Kidney glomerular epithelial cell (primary cell): ENCODE results near the gene TSPAN33.
"Not testable (repeated sequence)": the region's sequence is repeated elsewhere in the genome, so short reads cannot be mapped to it uniquely, and the experiment has no call there.

Experiments
- DNase-seq: peaks from one replicate; lab custom pipeline; 2025; lab: John Stamatoyannopoulos, UW

Gene TSPAN33

GRCh38 chr7:129170441-129171021 is 26.0 kb downstream of the TSPAN33 start:
- no peak for DNase-seq

- DNase-seq = not testable (repeated sequence)
Observed at GRCh38 chr7:129173861-129174260, 29.4 kb downstream of the TSPAN33 start.

DNA sequence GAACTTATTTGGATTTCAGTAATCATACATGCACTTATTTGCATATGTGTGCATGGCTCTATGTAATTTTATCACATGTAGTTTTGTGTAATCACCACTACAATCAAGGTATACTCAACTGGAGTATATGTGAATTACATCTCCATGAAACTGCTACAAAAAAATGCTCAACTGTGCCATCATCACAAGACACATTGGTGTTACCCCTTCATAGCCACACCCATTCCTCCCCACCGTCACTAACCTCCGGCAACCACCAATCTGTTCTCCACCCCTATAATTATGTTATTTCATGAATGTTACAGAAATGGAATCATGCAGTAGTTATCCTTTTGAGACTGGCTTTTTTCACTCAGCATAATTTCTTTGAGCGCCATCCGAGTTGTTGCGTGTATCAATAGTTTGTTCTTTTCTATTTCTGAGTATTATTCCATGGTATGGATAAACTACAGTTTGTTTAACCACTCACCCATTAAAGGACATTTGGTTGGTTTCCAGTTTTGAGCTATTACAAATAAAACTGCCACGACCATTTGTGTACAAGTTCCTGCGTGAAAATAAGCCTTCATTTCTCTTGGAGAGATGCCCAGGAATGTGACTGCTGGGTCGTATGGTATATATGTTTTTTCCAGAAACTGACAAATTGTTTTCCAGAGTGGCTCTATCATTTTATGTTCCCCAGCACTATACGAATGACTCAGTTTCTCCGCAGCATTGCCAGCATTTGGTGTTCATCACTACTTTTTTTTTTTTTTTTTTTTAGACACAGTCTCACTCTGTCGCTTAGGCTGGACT is 32.6 kb downstream of the TSPAN33 start:
- DNase-seq = no peak

- no peak for DNase-seq
Observed at GRCh38 chr7:129184981-129185670, 40.6 kb downstream of the TSPAN33 start.

DNA sequence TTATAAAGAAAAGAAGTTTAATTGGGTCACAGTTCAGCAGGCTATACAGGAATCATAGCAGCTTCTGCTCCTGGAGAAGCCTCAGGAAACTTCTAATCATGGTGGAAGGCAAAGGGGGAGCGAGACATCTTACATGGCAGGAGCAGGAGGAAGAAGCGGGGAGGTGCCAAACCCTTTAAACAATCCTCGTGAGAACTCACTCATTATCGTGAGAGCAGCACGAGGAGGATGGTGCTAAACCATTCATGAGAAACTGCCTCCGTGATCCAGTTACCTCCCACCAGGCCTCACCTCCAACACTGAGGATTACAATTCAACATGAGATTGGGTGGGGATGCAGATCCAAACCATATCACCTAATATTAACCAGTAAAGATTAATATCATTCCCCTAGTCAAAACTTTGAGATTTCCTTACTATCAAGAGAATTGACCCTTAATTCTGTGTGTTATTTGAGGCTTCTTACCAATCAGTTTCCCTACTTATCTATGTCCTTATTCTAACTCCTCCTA is 42.3 kb downstream of the TSPAN33 start:
- DNase-seq = no peak

GRCh38 chr7:129187681-129188371 is 43.3 kb downstream of the TSPAN33 start:
- DNase-seq = no peak

- DNase-seq = no peak
Observed at GRCh38 chr7:129188372-129188891, 43.9 kb downstream of the TSPAN33 start, which contains the start of gene SMO. Gene SMO, plus strand, starts transcription at chr7:129188633. Its CDS starts 519 bp downstream, at chr7:129189152.

GRCh38 chr7:129188892-129189660 is 44.6 kb downstream of the TSPAN33 start:
- no peak for DNase-seq

- DNase-seq = no peak
Observed at GRCh38 chr7:129189661-129190310, 45.3 kb downstream of the TSPAN33 start.

DNA sequence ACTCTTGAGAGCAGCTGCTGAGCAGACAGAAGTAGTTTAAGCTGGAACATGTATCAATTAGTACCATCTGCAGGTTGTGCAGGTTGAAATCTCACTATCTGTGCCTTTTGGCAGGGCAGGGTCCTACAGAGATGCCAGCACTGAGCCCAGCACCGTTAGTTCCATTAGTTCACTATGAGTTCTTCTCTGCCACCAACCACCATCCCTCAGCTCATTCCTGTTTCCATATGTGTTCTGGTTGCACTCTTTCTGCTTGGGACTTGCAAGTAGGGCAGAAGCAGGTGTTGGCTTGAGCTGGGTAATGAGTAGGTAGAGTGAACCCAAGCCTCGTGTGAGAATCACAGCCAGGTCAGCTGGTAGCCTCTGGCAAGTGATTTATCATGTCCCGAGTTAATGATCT is 46.8 kb downstream of the TSPAN33 start:
- DNase-seq = no peak

DNA sequence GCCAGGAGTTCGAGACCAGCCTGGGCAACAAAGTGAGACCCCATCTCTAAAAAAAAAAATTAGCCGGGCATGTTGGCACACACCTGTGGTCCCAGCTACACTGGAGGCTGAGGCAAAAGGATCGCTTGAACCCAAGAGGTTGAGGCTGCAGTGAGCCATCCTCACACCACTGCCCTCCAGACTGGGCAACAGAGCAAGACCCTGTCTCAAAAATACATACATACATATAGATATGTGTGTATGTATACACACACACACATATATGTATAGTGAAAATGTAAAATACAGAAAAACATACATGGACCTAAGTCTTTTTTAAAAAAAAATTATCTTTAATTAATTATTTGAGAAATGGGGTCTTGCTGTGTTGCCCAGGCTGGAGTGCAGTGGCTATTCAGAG is 49.4 kb downstream of the TSPAN33 start:
- no peak for DNase-seq

- DNase-seq = no peak
Observed at GRCh38 chr7:129197771-129198170, 53.3 kb downstream of the TSPAN33 start.

- DNase-seq = no peak
Observed at GRCh38 chr7:129199406-129199805, 54.9 kb downstream of the TSPAN33 start.

GRCh38 chr7:129202058-129202777 is 57.7 kb downstream of the TSPAN33 start:
- DNase-seq = no peak

DNA sequence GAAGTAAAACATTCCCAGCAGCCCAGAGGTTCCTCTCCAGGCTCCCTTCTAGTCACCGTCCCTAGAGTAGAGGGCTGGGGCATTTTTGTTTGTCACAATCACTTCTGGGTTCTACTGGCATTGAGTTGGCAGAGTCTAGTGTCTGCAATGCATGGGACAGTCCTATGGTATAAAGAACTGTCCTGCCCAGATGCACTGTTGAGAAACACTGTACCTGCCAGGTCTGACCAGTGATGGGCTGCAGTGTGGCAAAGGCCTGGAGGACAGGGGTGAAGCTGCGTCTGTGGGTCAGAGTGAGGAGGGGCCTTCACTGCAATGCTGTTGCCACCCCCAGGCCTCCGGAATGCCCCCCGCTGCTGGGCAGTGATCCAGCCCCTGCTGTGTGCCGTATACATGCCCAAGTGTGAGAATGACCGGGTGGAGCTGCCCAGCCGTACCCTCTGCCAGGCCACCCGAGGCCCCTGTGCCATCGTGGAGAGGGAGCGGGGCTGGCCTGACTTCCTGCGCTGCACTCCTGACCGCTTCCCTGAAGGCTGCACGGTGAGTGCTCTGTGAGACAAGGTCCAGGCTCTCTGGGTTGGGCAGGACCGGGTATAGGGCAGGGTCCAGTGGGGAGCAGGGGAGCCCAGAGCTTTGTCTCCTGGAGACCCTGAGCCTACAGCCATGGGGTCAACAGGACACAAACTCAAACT is 58.7 kb downstream of the TSPAN33 start:
- no peak for DNase-seq

DNA sequence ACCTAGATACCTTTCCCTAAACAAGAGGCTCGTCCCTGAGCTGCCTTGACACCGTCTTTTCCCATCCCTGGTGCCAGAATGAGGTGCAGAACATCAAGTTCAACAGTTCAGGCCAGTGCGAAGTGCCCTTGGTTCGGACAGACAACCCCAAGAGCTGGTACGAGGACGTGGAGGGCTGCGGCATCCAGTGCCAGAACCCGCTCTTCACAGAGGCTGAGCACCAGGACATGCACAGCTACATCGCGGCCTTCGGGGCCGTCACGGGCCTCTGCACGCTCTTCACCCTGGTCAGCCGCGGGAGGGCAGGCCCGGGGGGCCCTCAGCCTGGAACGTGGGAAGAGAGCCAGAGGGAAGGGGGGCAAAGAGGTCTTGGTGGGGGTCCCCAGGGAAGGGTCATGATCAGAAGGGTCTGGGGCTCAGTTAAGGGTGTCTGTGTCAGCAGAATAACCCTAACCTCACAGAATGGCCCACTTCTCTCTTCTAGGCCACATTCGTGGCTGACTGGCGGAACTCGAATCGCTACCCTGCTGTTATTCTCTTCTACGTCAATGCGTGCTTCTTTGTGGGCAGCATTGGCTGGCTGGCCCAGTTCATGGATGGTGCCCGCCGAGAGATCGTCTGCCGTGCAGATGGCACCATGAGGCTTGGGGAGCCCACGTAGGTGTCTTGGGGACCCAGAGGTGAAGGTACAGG is 60.8 kb downstream of the TSPAN33 start:
- no peak for DNase-seq

DNA sequence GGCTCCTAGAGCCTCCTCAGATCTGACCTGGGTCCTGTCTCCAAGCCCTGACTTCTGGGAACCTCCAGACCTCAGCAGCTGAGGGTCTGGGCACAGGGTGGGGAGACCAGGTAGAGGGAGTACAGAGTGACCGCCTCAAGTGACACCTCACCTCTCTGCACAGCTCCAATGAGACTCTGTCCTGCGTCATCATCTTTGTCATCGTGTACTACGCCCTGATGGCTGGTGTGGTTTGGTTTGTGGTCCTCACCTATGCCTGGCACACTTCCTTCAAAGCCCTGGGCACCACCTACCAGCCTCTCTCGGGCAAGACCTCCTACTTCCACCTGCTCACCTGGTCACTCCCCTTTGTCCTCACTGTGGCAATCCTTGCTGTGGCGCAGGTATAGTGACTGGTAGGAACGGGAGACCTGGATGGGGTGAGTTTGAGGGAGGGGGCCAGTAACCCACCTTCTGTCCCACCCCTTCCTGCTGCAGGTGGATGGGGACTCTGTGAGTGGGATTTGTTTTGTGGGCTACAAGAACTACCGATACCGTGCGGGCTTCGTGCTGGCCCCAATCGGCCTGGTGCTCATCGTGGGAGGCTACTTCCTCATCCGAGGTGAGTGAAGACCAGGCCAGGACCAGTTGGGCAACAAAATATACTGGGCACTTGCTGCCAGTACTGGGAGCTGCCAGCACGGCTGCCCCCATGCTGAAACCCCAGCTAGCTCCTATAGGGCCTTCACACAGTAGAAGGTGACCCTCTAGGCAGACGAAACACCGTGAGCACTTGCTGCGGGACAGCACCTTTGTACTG is 61.7 kb downstream of the TSPAN33 start:
- no peak for DNase-seq

- no peak for DNase-seq
Observed at GRCh38 chr7:129208667-129209066, 64.2 kb downstream of the TSPAN33 start.
